ENCODE measurements around the gene LRRTM1.

LRRTM1 gene

GRCh38 chr2:80303909-80304837 lies at the start of gene LRRTM1:
LRRTM1 (minus strand) TSS chr2:80304752; CDS start chr2:80303819, 933 bp downstream.
- no peak for DNase-seq

- DNase-seq = no peak
These were observed 46.7 kb upstream of the LRRTM1 start for GRCh38 chr2:80351231-80351630.

GRCh38 chr2:80348953-80349352 lies 44.4 kb upstream of the LRRTM1 start:
- no peak for DNase-seq

GRCh38 chr2:80348078-80348477 lies 43.5 kb upstream of the LRRTM1 start:
- no peak for DNase-seq

- no peak for DNase-seq
These were observed 35.5 kb upstream of the LRRTM1 start for GRCh38 chr2:80340022-80340421.

- no peak for DNase-seq
These were observed 34.2 kb upstream of the LRRTM1 start for GRCh38 chr2:80338794-80339193.

- no peak for DNase-seq
These were observed 30.9 kb upstream of the LRRTM1 start for GRCh38 chr2:80335411-80335810.

GRCh38 chr2:80333886-80334285 lies 29.3 kb upstream of the LRRTM1 start:
- DNase-seq = no peak

GRCh38 chr2:80330527-80331450 lies 26.2 kb upstream of the LRRTM1 start:
- no peak for DNase-seq

- DNase-seq = no peak
These were observed 24.9 kb upstream of the LRRTM1 start for GRCh38 chr2:80329491-80329890.

- no peak for DNase-seq
These were observed 23.6 kb upstream of the LRRTM1 start for GRCh38 chr2:80328159-80328571.

GRCh38 chr2:80326861-80327260 lies 22.3 kb upstream of the LRRTM1 start:
- DNase-seq = no peak

- no peak for DNase-seq
These were observed 21.7 kb upstream of the LRRTM1 start for GRCh38 chr2:80326214-80326613.

GRCh38 chr2:80324525-80324924 lies 20.0 kb upstream of the LRRTM1 start:
- no peak for DNase-seq

- DNase-seq = no peak
These were observed 19.1 kb upstream of the LRRTM1 start for GRCh38 chr2:80323610-80324009.

- DNase-seq = no peak
These were observed 18.4 kb upstream of the LRRTM1 start for GRCh38 chr2:80322958-80323357.

GRCh38 chr2:80322311-80322920 lies 17.9 kb upstream of the LRRTM1 start:
- DNase-seq = no peak

GRCh38 chr2:80312282-80312839 lies 7.8 kb upstream of the LRRTM1 start:
- DNase-seq = no peak

GRCh38 chr2:80311304-80311703 lies 6.8 kb upstream of the LRRTM1 start:
- DNase-seq = no peak

- no peak for DNase-seq
These were observed 1.3 kb downstream of the LRRTM1 start for GRCh38 chr2:80303006-80303908.

GRCh38 chr2:80302314-80303005 lies 2.1 kb downstream of the LRRTM1 start:
- DNase-seq = no peak
